Activated B cell treated with CpG ODN at 0.5 μM for 24 hours (primary cell): ENCODE measurements around the gene KLHL12. TPM values are rescaled to one million over a fixed set of nuclear protein-coding genes. Genes with fewer than 3 reads are reported as not detected.

Experiments used
- ATAC-seq: fragments of 200-7000 bp; cut with Tn5 transposase; one replicate; pipeline ENCODE4 v1.10.0; 2021; ENCODE audit warnings: low read depth, mild to moderate bottlenecking, moderate library complexity
- CTCF ChIA-PET: fragments of 350-600 bp; sonication (Branson Sonifier 250); formaldehyde crosslinking; loops from one replicate; lab custom pipeline; 2021; ENCODE audit warnings: antibody characterized with exemption; lab: Charles Lee
- POLR2A ChIA-PET: fragments of 350-600 bp; sonication (Branson Sonifier 250); formaldehyde crosslinking; loops from one replicate; lab custom pipeline; 2021; ENCODE audit warnings: antibody characterized with exemption; lab: Charles Lee
- DNase-seq: peaks from one replicate; pipeline ENCODE4 v3.0.0; 2022
- H3K27ac Mint-ChIP-seq: one replicate; pipeline ENCODE4 v1.8.0; 2020; ENCODE audit warnings: mixed read lengths
- H3K27me3 Mint-ChIP-seq: one replicate; pipeline ENCODE4 v1.8.0; 2021; ENCODE audit warnings: mixed read lengths
- H3K36me3 Mint-ChIP-seq: one replicate; pipeline ENCODE4 v1.8.0; 2021; ENCODE audit warnings: low read depth, mixed read lengths
- H3K4me1 Mint-ChIP-seq: one replicate; pipeline ENCODE4 v1.8.0; 2021; ENCODE audit warnings: mixed read lengths
- H3K4me3 Mint-ChIP-seq: one replicate; pipeline ENCODE4 v1.8.0; 2020; ENCODE audit warnings: mild to moderate bottlenecking, mixed read lengths
- H3K9me3 Mint-ChIP-seq: one replicate; pipeline ENCODE4 v1.8.0; 2020; ENCODE audit warnings: mixed read lengths
- CTCF ChIP-seq: fragments of 200-600 bp; IDR thresholded peaks from one replicate; pipeline ENCODE4 v1.8.0; 2022; ENCODE audit warnings: antibody characterized with exemption, mild to moderate bottlenecking
- intact Hi-C: fragments of 100-400 bp; cut with micrococcal nuclease; formaldehyde crosslinking; loops from one replicate; pipeline ENCODE4 v1.15.1; 2024
- total RNA-seq: library from RNA; stranded (reverse); gene quantifications from 2 replicates; pipeline ENCODE4 v1.2.3, GENCODE V29; 2022

KLHL12 gene
- total RNA-seq, 1 donor from 2014 or later = 30.8 TPM

DNA sequence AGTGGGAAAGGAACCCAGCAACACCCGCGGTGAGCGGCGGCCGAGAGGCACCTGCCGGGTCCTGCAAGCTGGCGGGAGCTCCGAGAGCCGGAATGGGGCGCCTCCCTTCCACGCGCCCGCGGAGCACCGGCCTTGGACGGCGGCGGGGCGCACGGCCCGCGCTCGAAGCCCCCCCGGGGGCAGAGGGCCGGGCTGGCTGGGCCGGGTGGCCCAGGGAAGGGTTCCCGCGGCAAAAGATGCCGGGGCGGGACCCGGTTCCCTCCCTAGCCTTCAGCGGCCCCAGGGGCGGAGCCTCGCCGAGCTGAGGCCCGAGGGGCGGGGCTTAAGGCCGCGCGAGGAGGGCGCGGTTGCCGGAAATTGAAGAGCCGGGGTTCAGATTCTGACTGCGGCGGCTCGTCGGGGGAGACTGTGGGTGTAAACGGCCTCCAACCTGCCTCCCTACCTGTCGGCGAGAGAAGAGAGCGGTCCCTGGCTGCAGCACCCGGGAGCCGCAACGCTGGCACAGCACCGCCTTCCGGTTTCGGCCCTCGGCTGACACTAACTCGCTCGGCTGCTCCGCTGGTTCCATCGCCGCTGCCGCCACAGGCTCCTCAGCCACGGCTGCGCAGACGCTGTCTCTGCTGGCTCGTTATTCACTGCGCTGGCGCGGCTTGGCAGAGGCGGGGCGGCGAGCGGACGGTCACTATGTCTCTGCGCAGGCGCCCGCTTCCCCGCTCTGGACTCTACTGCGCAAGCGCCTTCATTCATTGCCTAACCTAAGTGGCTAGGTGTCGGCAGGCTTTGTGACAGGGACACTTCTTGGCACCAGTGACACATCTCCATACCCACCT is 38.3 kb downstream of the KLHL12 start, which contains the start of gene RABIF:
TSS of gene RABIF (minus strand) at position 619 of the 830 bp plus-strand sequence. CDS start at position 568, 51 bp downstream.
- H3K36me3 Mint-ChIP-seq = peaks cover 36% of the 10 kb centered on the region
- ChIA-PET CTCF (interaction anchor here (0.6 to 1.2 kb wide), 2 partner anchors 80 to 110 kb away, joined by 3 to 4 read pairs; no protein-coding TSS in a partner anchor), POLR2A (interaction anchor here (1.0 to 1.6 kb wide), 8 partner anchors 9 to 118 kb away, joined by 3 to 14 read pairs (median 7); partner anchors contain the start of genes CYB5R1, KDM5B, PCAT6 and TMEM183A)
- H3K4me1 Mint-ChIP-seq = peaks cover 16% of the 10 kb centered on the region
- DNase-seq (peak; percentile 94), ATAC-seq (peak; percentile 92)
- H3K27me3 Mint-ChIP-seq = no peaks in the 10 kb centered on the region
- H3K9me3 Mint-ChIP-seq = no peaks in the 10 kb centered on the region
- no peak for TF ChIP-seq CTCF
- H3K27ac Mint-ChIP-seq = peak within 1 kb of the TSS; percentile 98
- intact Hi-C loops = loop anchor here (1.0 to 2.0 kb wide), 6 partner anchors 38 to 540 kb away; partner anchors contain the start of genes ADIPOR1, CYB5R1, PCAT6 and PPP1R12B
- H3K4me3 Mint-ChIP-seq = peak within 1 kb of the TSS; percentile 96

GRCh38 chr1:202888221-202888530 is 38.9 kb downstream of the KLHL12 start:
- peaks cover 16% of the 10 kb centered on the region for H3K4me1 Mint-ChIP-seq
- peaks cover 33% of the 10 kb centered on the region for H3K36me3 Mint-ChIP-seq
- H3K9me3 Mint-ChIP-seq = no peaks in the 10 kb centered on the region
- peak overlapping the region; percentile 86 for H3K27ac Mint-ChIP-seq
- ChIA-PET POLR2A (interaction anchor here (1.0 to 1.6 kb wide), 8 partner anchors 9 to 119 kb away, joined by 3 to 14 read pairs (median 7); partner anchors contain the start of genes CYB5R1, KDM5B, PCAT6 and TMEM183A), CTCF (interaction anchor here (0.6 to 1.2 kb wide), 2 partner anchors 80 to 111 kb away, joined by 3 to 4 read pairs; no protein-coding TSS in a partner anchor)
- no peaks in the 10 kb centered on the region for H3K27me3 Mint-ChIP-seq
- ATAC-seq (no peak), DNase-seq (no peak)
- H3K4me3 Mint-ChIP-seq = peak overlapping the region; percentile 96
- TF ChIP-seq CTCF = no peak
- intact Hi-C loops = loop anchor here (1.0 to 2.0 kb wide), 5 partner anchors 71 to 539 kb away; partner anchors contain the start of genes ADIPOR1, CYB5R1, PCAT6 and PPP1R12B

GRCh38 chr1:202880961-202881460 is 46.0 kb downstream of the KLHL12 start:
- ATAC-seq (no peak), DNase-seq (no peak)
- ChIA-PET CTCF (no interaction called here), POLR2A (no interaction called here)
- Mint-ChIP-seq H3K27ac (no peak overlapping the region), H3K27me3 (no peaks in the 10 kb centered on the region), H3K36me3 (peaks cover 51% of the 10 kb centered on the region), H3K4me3 (no peak overlapping the region), H3K9me3 (no peaks in the 10 kb centered on the region), H3K4me1 (no peaks in the 10 kb centered on the region)
- intact Hi-C loops = no loop called here
- no peak for TF ChIP-seq CTCF

DNA sequence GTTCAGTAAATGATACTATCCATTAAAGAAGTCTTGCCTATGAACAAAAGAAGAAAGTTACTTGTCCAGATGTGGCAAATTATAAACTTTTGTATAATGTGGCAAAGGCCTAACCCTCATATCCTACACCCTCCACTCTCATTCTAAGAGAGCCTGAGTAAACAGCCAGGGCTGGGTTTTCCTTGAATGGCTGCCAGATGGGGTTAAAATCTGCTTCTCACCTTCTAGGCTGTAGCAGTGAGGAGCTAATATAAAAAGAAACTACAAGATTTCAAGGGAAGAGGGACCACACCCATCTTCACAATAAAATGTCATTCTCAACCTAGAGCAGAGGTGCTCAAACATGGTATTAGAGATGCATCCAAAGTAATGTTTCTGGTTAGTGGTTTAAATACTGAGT is 47.0 kb downstream of the KLHL12 start:
- intact Hi-C loops = no loop called here
- no peaks in the 10 kb centered on the region for H3K27me3 Mint-ChIP-seq

More for the DNA sequence above, 47.0 kb downstream of the KLHL12 start:
- ATAC-seq = no peak
- Mint-ChIP-seq H3K4me1 (no peaks in the 10 kb centered on the region), H3K9me3 (no peaks in the 10 kb centered on the region), H3K4me3 (no peak overlapping the region), H3K36me3 (peaks cover 52% of the 10 kb centered on the region), H3K27ac (no peak overlapping the region)
- CTCF ChIA-PET = no interaction called here
- DNase-seq = no peak
- TF ChIP-seq CTCF = no peak
- POLR2A ChIA-PET = interaction anchor here (0.9 kb wide), 1 partner anchor 9 kb away, joined by 6 read pairs; the partner anchor contains the start of gene RABIF
